ENCODE results near the gene EAF1. TPM values are rescaled to one million over a fixed set of nuclear protein-coding genes. Genes with fewer than 3 reads are reported as not detected.
"Not testable (repeated sequence)": the region's sequence is repeated elsewhere in the genome, so short reads cannot be mapped to it uniquely, and the experiment has no call there.

The EAF1 gene
- polyA plus RNA-seq, 1 donor = 19.7 TPM

DNA sequence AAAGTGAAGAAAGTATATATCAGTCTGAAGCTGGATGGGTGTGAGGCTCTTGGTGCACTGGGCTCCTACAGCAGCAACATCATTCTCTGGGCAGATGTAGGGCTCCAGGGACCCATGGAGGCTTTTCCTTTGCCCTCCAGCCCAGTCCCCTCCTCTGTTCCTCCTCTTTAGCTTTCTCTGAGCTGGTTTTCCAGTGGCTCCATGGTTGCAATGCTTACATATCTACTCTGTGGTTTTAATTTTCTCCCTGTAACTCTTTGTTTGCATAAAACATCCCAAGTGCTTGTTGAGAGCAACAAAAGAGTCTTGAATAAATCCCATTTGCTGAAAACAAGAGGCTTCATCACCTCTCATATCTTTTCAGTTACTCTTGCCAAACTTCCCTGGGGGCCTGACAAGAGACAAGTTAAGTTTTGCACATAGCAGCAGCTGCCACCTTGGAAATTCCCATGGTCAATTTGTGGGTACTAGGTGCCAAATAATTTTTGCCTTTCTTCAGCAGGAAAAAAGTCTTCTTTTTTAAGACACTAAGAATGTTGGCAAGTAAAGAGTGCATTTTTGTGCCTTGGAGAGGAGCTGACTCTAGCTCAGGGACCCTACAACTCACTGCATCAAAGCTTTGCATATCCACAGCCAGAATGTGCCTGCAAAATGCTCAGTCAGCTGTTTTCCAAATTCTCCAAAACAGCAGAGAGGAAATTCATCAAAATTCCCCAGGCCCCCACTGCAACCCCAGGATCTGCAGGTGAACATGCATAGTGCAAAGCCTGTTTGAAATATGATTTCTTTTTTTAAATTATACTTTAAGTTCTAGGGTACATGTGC is 52.2 kb downstream of the EAF1 start:
- DNase-seq = no peak

DNA sequence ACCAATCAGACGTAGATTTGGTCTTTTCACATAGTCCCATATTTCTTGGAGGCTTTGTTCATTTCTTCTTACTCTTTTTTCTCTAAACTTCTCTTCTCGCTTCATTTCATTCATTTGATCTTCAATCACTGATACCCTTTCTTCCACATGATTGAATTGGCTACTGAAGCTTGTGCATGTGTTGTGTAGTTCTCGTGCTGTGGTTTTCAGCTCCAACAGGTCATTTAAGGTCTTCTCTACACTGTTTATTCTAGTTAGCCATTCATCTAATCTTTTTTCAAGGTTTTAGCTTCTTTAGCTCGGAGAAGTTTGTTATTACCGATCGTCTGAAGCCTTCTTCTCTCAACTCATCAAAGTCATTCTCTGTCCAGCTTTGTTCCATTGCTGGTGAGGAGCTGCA is 57.2 kb downstream of the EAF1 start:
- not testable (repeated sequence) for DNase-seq

DNA sequence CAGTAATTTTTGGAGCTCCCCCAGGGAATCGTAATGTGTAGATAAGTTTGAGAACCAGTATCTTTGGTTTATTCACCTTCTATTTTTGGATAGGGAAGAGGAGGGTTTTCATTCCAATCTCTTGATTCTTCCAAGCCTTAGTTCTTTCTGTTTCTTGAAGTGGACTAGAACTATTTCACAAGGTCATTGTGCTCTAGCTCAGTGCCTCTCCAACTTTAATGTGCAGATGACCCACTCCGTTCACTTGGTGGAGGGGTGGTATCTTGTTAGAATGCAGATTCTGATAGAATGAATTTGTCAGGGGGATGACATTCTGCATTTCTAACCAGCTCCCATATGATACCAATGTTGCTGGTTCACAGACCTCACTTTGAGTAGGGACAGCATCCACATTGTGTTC is 58.6 kb downstream of the EAF1 start:
- DNase-seq = no peak

DNA sequence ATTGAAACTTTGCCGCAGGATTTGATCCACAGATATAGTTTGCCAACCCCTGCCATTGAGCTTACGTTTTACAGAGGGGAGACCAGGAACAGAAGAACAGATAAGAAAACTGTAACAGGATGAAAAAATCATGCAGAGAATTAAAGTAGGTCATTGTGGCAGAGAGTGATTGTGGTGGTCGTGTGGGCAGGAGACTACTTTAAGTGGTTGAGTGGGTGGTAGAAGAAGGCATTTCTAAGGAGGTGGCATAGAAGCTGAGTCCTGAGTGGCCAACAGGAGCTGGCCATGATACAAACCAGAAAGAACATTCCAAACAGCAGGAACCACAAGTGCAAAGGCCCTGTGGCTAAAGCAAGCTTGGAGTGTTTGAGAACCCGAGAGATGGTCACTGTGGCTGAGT is 59.6 kb downstream of the EAF1 start:
- no peak for DNase-seq

DNA sequence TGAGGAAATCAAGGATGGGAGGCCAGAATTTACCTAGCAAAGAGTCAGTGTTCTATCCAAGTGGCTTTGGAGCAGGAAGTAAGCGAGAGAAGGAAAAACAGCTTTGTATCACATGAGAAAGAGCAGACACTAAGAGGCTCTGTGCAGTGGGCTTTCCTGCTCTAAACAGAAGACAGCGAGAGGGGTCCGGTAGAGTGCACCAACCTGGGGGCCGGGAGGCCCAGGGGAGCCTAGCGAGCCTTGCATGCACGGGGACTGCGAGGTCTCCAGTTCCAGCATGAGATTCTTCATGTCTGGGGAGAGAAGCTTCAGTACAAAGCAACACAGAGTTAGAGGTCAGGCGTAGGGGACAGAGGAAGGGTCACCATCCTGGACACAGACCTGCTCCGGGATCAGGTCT is 60.6 kb downstream of the EAF1 start:
- DNase-seq = no peak

DNA sequence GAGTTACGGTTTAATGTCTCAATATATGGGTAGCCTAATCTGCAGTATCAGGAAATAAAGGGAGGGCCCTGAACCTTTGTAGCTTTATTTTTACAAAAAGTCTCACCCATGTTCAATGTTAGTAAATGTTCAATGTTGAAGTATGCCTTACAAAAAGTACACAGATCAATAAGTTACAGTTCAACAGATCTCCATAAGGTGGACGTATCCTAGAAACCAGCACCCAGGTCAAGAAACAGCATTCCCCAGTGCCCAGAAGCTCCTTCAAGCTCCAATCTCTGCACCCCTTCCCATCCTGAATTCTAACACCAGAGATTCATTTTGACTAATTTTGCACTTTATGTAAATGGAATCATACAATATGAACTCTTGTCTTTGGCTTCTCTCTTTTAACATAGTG is 62.8 kb downstream of the EAF1 start:
- no peak for DNase-seq

DNA sequence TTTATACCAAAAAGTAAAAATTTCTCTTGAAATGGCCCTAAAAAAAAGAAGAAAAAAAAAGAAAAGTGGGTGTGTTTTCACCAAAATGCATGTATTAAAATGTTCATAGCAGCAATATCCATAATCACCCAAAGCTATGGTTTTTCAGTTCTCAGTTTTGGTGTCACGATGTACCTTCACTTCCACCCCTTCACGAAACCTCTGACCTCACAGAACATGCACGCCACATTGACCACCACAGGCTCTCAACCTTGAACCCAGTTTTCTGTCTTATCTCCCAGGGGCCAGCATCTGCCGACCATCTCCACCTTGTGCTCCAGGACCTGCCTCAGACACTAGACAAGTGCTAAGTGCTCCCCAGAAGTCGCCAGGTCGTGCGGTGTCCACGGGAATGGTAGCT is 63.7 kb downstream of the EAF1 start:
- DNase-seq = no peak

Other genes with a start within 250 kb of the EAF1 start
- 59.9 TPM for gene CAPN7, start 221.4 kb upstream of the EAF1 start, polyA plus RNA-seq (ENCODE audit: insufficient read length)
- gene SH3BP5, start 95.0 kb upstream of the EAF1 start, polyA plus RNA-seq (ENCODE audit: insufficient read length) = 47.2 TPM
- 32.8 TPM for gene METTL6, start 54 bp upstream of the EAF1 start, polyA plus RNA-seq (ENCODE audit: insufficient read length)
- gene COLQ, start 94.1 kb downstream of the EAF1 start, polyA plus RNA-seq (ENCODE audit: insufficient read length) = 10.1 TPM
- 27.2 TPM for gene HACL1, start 174.0 kb downstream of the EAF1 start, polyA plus RNA-seq (ENCODE audit: insufficient read length)
- 21.6 TPM for gene BTD, start 174.1 kb downstream of the EAF1 start, polyA plus RNA-seq (ENCODE audit: insufficient read length)